Fibroblast of lung (primary cell): Measurements from ENCODE around the gene GUCA2B. TPM values are rescaled to one million over a fixed set of nuclear protein-coding genes. Genes with fewer than 3 reads are reported as not detected.

ENCODE experiments used
- DNase-seq, 2 donors: peaks; one replicate each; pipeline versions ENCODE4 v3.0.0 to v3.0.0-alpha.2; 2010; ENCODE audit warnings: low read depth in 2 of 2
- H2AFZ ChIP-seq: 2 replicates; pipeline ENCODE4 v1.5.1; 2012; ENCODE audit warnings: low read length, control low read depth, inconsistent platforms
- H3K27ac ChIP-seq: 2 replicates; pipeline ENCODE4 v1.5.1; 2011; ENCODE audit warnings: low read length, control low read depth; ENCODE audit not compliant: insufficient read depth
- H3K27me3 ChIP-seq: 2 replicates; pipeline ENCODE4 v1.5.1; 2011; ENCODE audit warnings: mild to moderate bottlenecking, low read length; ENCODE audit not compliant: control insufficient read depth, insufficient read depth
- H3K36me3 ChIP-seq: 2 replicates; pipeline ENCODE4 v1.5.1; 2011; ENCODE audit warnings: low read length; ENCODE audit not compliant: control insufficient read depth, insufficient read depth
- H3K4me1 ChIP-seq: 2 replicates; pipeline ENCODE4 v1.5.1; 2011; ENCODE audit warnings: low read length; ENCODE audit not compliant: control insufficient read depth, insufficient read depth; ENCODE audit errors: extremely low read depth
- H3K4me2 ChIP-seq: 2 replicates; pipeline ENCODE4 v1.5.1; 2011; ENCODE audit warnings: low read length, control low read depth; ENCODE audit not compliant: insufficient read depth; ENCODE audit errors: extremely low read depth
- H3K4me3 ChIP-seq, 4 experiments: fragments of 200-600 bp in 1 of 4; sonication (generic) in 1 of 4; replicated peaks in 1 of 4; 2 replicates each; pipeline ENCODE4 v1.5.1; 2011 to 2016; ENCODE audit warnings: low read length in 4 of 4, low read depth in 3 of 4, mild to moderate bottlenecking in 3 of 4, control low read depth in 2 of 4, inconsistent platforms in 1 of 4, mixed read lengths in 1 of 4; ENCODE audit not compliant: insufficient read depth in 1 of 4; ENCODE audit errors: control extremely low read depth in 1 of 4
- H3K79me2 ChIP-seq: 2 replicates; pipeline ENCODE4 v1.5.1; 2012; ENCODE audit warnings: mild to moderate bottlenecking, low read length, inconsistent platforms; ENCODE audit not compliant: control insufficient read depth, insufficient read depth
- H3K9ac ChIP-seq: 2 replicates; pipeline ENCODE4 v1.5.1; 2011; ENCODE audit warnings: mild to moderate bottlenecking, low read length, control low read depth; ENCODE audit not compliant: insufficient read depth
- H3K9me3 ChIP-seq: 2 replicates; pipeline ENCODE4 v1.5.1; 2012; ENCODE audit warnings: low read depth, low read length; ENCODE audit not compliant: control insufficient read depth, insufficient read depth
- H4K20me1 ChIP-seq: 2 replicates; pipeline ENCODE4 v1.5.1; 2011; ENCODE audit warnings: low read length; ENCODE audit not compliant: control insufficient read depth, insufficient read depth; ENCODE audit errors: extremely low read depth
- EZH2 ChIP-seq: IDR thresholded peaks from 2 replicates; pipeline ENCODE4 v1.5.1; 2012; ENCODE audit warnings: low read length, control low read depth, mild to moderate bottlenecking; ENCODE audit errors: missing control alignments
- polyA plus RNA-seq, 2 donors: library from polyadenylated mRNA; depleted of rRNA in 1 of 2; stranded (reverse) in 1 of 2; unstranded in 1 of 2; fragments of >200 nt; gene quantifications; 2 replicates each; pipeline ENCODE4 v1.2.1, GENCODE V29; 2011 to 2012; ENCODE audit warnings: missing spikeins in 1 of 2
- total RNA-seq: library from RNA; depleted of rRNA; stranded (reverse); fragments of >200 nt; gene quantifications from 2 replicates; pipeline ENCODE4 v1.2.1, GENCODE V29; 2014
- TF ChIP-seq, protein P1 (sequence below), 2 donors: IDR thresholded peaks in 1 of 2; conservative IDR thresholded peaks in 1 of 2; 1 replicate in 1 of 2; 2 replicates in 1 of 2; pipeline ENCODE4 v1.5.1; 2011 to 2012; ENCODE audit warnings: low read length in 2 of 2, control low read depth in 1 of 2, inconsistent platforms in 1 of 2, low read depth in 1 of 2, mild to moderate bottlenecking in 1 of 2

Gene GUCA2B
- total and polyA plus RNA-seq, 2 donors (not counting 1 experiment from before 2014, with no cell fraction given) = not detected

DNA sequence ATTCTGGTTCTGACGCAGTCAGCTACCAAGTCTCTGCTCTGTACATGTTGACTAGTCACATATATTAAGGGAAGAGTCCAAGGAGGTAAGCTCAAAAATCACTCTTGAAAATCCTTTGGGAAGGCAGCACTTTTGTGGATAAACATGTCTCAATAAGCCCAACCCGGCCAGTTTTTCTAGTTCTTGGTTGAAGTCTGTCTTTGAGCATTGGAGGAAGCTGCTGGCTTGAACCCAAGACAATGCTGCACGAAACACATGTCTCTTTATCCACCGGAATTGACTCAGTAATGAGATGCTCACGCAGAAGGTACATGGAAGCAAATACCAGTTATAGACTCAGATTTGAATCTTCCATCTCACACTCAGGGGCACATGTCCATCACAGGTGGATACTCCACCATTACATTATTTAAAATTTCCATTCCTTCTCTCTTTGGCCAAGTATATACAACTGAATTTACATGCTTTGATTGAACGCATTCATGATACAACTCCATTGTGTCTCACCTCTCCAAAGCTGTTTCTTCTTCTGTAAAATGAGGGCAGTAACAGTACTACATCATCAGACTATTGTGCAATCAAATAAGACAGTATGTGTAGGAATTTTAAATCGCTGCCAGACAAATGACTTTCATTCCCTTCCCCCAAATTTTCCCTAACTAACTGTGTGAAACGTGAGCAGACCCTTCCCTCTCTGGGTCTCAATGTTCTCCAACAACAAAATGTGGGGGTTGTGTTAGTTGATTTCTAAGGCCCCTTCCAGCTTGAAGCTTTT lies 20.9 kb downstream of the GUCA2B start:
- peaks cover 2% of the 10 kb centered on the region for H3K4me1 ChIP-seq
- H3K9me3 ChIP-seq = no peaks in the 10 kb centered on the region
- H2AFZ ChIP-seq = no peak overlapping the region
- no peak overlapping the region for H3K9ac ChIP-seq
- no peak overlapping the region for H3K4me3 ChIP-seq
- peaks cover 2% of the 10 kb centered on the region for H4K20me1 ChIP-seq
- TF ChIP-seq EZH2 = no peak
- TF ChIP-seq, protein P1, sequence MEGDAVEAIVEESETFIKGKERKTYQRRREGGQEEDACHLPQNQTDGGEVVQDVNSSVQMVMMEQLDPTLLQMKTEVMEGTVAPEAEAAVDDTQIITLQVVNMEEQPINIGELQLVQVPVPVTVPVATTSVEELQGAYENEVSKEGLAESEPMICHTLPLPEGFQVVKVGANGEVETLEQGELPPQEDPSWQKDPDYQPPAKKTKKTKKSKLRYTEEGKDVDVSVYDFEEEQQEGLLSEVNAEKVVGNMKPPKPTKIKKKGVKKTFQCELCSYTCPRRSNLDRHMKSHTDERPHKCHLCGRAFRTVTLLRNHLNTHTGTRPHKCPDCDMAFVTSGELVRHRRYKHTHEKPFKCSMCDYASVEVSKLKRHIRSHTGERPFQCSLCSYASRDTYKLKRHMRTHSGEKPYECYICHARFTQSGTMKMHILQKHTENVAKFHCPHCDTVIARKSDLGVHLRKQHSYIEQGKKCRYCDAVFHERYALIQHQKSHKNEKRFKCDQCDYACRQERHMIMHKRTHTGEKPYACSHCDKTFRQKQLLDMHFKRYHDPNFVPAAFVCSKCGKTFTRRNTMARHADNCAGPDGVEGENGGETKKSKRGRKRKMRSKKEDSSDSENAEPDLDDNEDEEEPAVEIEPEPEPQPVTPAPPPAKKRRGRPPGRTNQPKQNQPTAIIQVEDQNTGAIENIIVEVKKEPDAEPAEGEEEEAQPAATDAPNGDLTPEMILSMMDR (conservative IDR thresholded peaks at IDR 0.05 in 1 of 2, IDR thresholded peaks at IDR 0.05 in 1 of 2; ENCODE audit: low read depth in 1 of 2, low read length in 2 of 2) = no peak
- H3K27me3 ChIP-seq = no peaks in the 10 kb centered on the region
- no peaks in the 10 kb centered on the region for H3K79me2 ChIP-seq
- no peaks in the 10 kb centered on the region for H3K36me3 ChIP-seq
- H3K4me2 ChIP-seq = no peak overlapping the region
- DNase-seq = peak; percentile 20 to 45
- H3K27ac ChIP-seq = no peak overlapping the region

DNA sequence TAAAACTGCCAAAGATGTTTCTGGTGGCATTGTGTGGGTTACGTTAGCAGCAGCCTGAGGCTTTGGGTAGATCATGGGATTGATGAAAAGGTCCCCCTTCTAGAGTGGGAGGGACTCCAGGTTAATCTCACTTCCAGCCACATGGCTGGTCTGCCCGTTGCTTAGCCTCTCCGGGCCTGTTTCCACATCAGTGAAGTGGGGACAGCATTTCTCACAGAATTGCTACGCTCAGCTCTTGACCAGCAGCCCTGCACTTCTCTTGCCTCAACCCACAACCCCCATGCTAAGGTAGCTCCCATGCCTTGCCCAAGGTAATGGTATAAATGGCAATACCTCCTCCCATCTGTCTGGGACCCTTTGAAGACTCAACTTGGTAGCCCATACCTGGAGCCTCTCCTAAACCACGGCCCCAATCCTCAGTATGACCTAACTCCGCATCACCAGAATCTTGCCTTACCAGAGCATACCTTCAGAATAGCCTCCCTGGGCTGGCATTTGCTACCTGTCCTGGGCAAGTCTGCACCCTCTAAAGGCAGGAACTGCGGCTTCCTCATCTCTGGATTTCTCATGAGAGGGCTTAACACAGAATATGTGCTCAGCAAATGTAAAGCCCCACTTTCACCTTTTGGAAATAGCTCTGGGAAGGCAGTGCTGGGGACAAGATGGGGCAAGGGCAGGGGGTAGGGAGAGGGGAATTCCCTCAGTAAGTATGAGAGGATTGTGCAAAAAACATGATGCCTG lies 22.3 kb downstream of the GUCA2B start:
- H2AFZ ChIP-seq = no peak overlapping the region
- no peak overlapping the region for H3K27ac ChIP-seq
- DNase-seq = no peak
- H3K36me3 ChIP-seq = no peaks in the 10 kb centered on the region
- peaks cover 5% of the 10 kb centered on the region for H3K4me1 ChIP-seq
- H3K79me2 ChIP-seq = no peaks in the 10 kb centered on the region
- H4K20me1 ChIP-seq = peaks cover 2% of the 10 kb centered on the region
- TF ChIP-seq, protein P1 (conservative IDR thresholded peaks at IDR 0.05 in 1 of 2, IDR thresholded peaks at IDR 0.05 in 1 of 2; ENCODE audit: low read depth in 1 of 2, low read length in 2 of 2) = no peak
- TF ChIP-seq EZH2 = no peak
- H3K4me2 ChIP-seq = no peak overlapping the region
- no peak overlapping the region for H3K9ac ChIP-seq
- no peak overlapping the region for H3K4me3 ChIP-seq
- H3K9me3 ChIP-seq = no peaks in the 10 kb centered on the region
- H3K27me3 ChIP-seq = no peaks in the 10 kb centered on the region

DNA sequence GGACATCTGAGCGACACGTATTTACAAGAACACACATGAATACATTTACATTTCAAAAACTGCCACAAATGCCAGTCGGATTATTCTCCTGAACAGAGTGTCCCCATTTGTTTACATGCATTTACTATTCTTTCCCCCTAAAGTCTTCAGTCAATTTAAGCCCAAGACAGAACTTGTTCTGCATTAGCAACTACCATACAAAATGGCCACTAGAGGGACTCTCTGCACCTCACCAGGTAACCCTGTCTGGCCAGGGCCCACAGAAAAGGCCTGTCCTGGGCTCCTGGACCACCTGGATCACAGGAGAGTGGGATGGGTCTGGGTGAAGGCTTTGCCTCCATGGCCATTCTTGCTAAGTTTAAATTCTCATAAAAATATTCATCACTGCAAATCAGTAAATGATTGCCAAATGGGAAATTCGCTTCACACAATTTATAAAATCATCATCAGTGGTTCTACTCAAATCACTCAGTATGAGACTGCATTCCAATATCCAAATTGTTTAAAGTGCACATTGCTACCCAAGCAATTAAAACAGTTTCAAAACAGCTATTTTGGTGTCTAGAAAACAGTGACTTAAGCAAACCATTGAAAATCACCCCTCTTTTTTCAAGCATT lies 23.8 kb downstream of the GUCA2B start:
- Histone ChIP-seq H4K20me1 (peaks cover 2% of the 10 kb centered on the region), H3K27ac (no peak overlapping the region), H3K9ac (no peak overlapping the region), H2AFZ (no peak overlapping the region), H3K36me3 (no peaks in the 10 kb centered on the region), H3K4me3 (no peak overlapping the region), H3K79me2 (no peaks in the 10 kb centered on the region), H3K4me1 (peaks cover 5% of the 10 kb centered on the region), H3K4me2 (peak overlapping the region; percentile 25), H3K9me3 (no peaks in the 10 kb centered on the region), H3K27me3 (no peaks in the 10 kb centered on the region)
- peak; percentile 50 to 63 for DNase-seq
- TF ChIP-seq, protein P1 (conservative IDR thresholded peaks at IDR 0.05 in 1 of 2, IDR thresholded peaks at IDR 0.05 in 1 of 2; ENCODE audit: low read depth in 1 of 2, low read length in 2 of 2) = peak; percentile 71 to 84
- no peak for TF ChIP-seq EZH2
